Upper lobe of right lung (tissue), 1 donor: ENCODE results near the gene ANKEF1. TPM values are rescaled to one million over a fixed set of nuclear protein-coding genes. Genes with fewer than 3 reads are reported as not detected.

ENCODE experiments used
- ATAC-seq: fragments of 200-7000 bp; cut with Tn5 transposase; one replicate; pipeline ENCODE4 v1.9.1; 2020; ENCODE audit warnings: mild to moderate bottlenecking, moderate library complexity
- DNase-seq: peaks from one replicate; pipeline ENCODE4 v3.0.0-alpha.2; 2020
- H3K27ac ChIP-seq: fragments of 200-600 bp; one replicate; pipeline ENCODE4 v1.8.0; 2022
- H3K27me3 ChIP-seq: fragments of 200-600 bp; one replicate; pipeline ENCODE4 v1.8.0; 2022; ENCODE audit warnings: mild to moderate bottlenecking
- H3K36me3 ChIP-seq: fragments of 200-600 bp; one replicate; pipeline ENCODE4 v1.8.0; 2022
- H3K4me1 ChIP-seq: fragments of 200-600 bp; one replicate; pipeline ENCODE4 v1.8.0; 2022
- H3K4me3 ChIP-seq: fragments of 200-600 bp; one replicate; pipeline ENCODE4 v1.8.0; 2022; ENCODE audit warnings: mild to moderate bottlenecking
- H3K9me3 ChIP-seq: fragments of 200-600 bp; one replicate; pipeline ENCODE4 v1.8.0; 2022
- CTCF ChIP-seq: fragments of 200-600 bp; IDR thresholded peaks from one replicate; pipeline ENCODE4 v1.8.0; 2022; ENCODE audit warnings: antibody characterized with exemption
- intact Hi-C: fragments of 100-400 bp; cut with DNase I; formaldehyde crosslinking; loops from one replicate; pipeline ENCODE4 v1.11.0; 2022
- total RNA-seq: library from RNA; stranded (reverse); fragmentation: NEBNext Ultra II Directional; extraction: Animal tissue kit (Norgen Biotek cat#: 25700); gene quantifications from one replicate; pipeline ENCODE4 v1.2.1, GENCODE V29; 2021
- donor health status: DM: no; HTN: yes; CAD: no; lungs with severe emphysema.

ANKEF1 gene
- total RNA-seq, 1 donor from 2014 or later = 4.0 TPM

DNA sequence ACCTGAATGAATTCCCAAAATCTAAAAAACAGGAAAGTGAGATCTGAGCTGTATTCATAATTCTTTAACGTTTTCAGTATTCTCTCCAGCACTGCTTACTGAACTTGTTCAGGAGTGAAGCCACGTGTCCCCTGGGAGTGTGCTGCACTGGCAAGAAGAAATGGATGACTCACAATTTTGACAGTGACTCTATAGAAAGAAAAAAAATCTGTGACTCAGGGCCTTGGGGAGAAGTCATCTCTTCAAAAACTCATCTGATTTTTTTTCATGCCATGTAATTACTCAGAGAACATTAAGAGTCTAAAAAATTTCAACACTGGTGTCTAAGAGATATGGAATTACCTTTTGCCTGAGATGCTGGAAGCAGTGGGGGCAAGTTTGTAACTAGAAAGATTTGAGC, 39.7 kb downstream of the ANKEF1 start:
- ATAC-seq = no peak
- H3K27ac ChIP-seq = no peak overlapping the region
- no peaks in the 10 kb centered on the region for H3K36me3 ChIP-seq
- no peaks in the 10 kb centered on the region for H3K27me3 ChIP-seq
- no peaks in the 10 kb centered on the region for H3K9me3 ChIP-seq
- H3K4me1 ChIP-seq = peaks cover 22% of the 10 kb centered on the region
- TF ChIP-seq CTCF = no peak
- intact Hi-C loops = no loop called here
- H3K4me3 ChIP-seq = no peak overlapping the region
- no peak for DNase-seq

DNA sequence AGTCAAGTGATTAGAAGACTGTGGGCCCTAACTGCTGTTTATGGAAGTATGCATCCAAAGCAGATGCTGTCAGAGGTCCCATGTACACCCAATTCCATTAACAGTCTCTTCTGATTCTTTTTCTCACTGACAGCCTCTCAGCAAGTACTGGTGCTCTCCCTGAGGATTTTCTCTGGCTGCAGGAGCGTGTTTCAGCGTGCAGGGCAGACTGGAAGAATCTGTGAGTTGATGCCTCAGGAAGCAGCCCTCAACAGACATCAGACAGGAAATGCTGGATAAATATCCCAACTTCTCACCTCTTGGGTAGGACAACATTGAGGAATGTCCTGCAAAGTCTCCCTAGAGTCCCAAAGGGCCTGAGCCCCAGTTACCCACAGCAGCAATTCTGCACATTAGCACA, 40.8 kb downstream of the ANKEF1 start:
- Histone ChIP-seq H3K36me3 (no peaks in the 10 kb centered on the region), H3K27me3 (no peaks in the 10 kb centered on the region), H3K4me1 (peaks cover 29% of the 10 kb centered on the region), H3K27ac (no peak overlapping the region), H3K4me3 (no peak overlapping the region), H3K9me3 (no peaks in the 10 kb centered on the region)
- intact Hi-C loops = no loop called here
- TF ChIP-seq CTCF = no peak
- ATAC-seq (no peak), DNase-seq (no peak)

DNA sequence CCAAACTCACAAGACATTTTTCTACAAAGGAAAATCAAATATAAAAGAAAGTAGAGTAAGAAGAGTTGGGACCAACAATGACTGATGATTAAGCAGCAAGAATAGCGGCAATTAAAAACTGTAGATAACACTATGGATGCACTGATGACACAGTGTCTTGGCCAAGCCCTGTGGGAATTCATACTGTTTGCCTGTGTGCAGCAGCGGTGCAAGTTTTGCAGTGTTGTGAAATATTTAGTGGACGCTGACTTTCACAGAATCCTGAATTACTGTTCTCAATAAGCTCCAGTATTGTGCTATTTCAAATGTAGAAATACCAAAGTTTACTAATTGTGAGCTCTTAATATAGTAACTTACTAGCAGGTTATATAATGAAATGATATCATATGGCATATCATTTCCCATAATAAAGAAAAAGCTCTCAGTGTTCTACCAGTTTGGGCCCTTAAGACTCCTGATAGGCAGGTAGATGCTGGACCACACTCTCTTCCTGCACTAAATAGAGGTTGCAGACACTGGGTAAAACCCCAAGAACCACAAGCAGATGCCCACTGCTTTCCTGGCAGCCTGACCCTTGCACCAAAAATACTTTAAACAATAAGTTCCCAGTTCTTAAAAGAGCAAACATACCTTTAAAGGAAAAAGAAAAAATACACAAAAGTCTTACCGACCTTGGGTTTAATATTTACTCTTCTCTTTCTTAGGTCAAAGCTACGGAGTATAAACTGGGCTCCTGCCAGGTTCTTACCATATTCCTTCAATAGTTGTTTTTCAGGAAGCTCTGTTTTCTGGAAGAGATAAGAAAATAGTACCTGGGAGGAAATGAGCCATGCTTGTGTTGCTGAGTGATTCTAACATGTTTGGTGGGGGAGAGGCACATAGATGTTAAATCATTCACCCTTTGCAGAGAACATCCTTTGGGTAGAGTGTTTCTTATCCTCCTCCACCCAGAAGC, 41.6 kb downstream of the ANKEF1 start:
- Histone ChIP-seq H3K27me3 (no peaks in the 10 kb centered on the region), H3K36me3 (no peaks in the 10 kb centered on the region), H3K9me3 (no peaks in the 10 kb centered on the region), H3K4me3 (no peak overlapping the region), H3K4me1 (peaks cover 32% of the 10 kb centered on the region), H3K27ac (peak overlapping the region; percentile 12)
- TF ChIP-seq CTCF = no peak
- DNase-seq (no peak), ATAC-seq (peak; percentile 21)
- intact Hi-C loops = no loop called here

GRCh38 chr20:10077081-10077471, 42.3 kb downstream of the ANKEF1 start:
- ATAC-seq = peak; percentile 26
- H3K4me3 ChIP-seq = no peak overlapping the region
- intact Hi-C loops = no loop called here
- H3K27ac ChIP-seq = peak overlapping the region; percentile 12
- peaks cover 32% of the 10 kb centered on the region for H3K4me1 ChIP-seq
- no peak for DNase-seq
- H3K36me3 ChIP-seq = no peaks in the 10 kb centered on the region
- peak; percentile 28 for TF ChIP-seq CTCF
- H3K27me3 ChIP-seq = no peaks in the 10 kb centered on the region
- no peaks in the 10 kb centered on the region for H3K9me3 ChIP-seq

- no peak overlapping the region for H3K27ac ChIP-seq
- no peaks in the 10 kb centered on the region for H3K9me3 ChIP-seq
- no peak for TF ChIP-seq CTCF
- no peak for ATAC-seq
- intact Hi-C loops = no loop called here
- H3K4me3 ChIP-seq = no peak overlapping the region
- no peaks in the 10 kb centered on the region for H3K36me3 ChIP-seq
- H3K27me3 ChIP-seq = no peaks in the 10 kb centered on the region
- DNase-seq = no peak
- peaks cover 32% of the 10 kb centered on the region for H3K4me1 ChIP-seq
Measured at GRCh38 chr20:10077886-10078285, 43.1 kb downstream of the ANKEF1 start.
